ENCODE data around the gene OR2T4.

GRCh38 chr1:248372394-248372793 is 10.9 kb downstream of the OR2T4 start:
- no peak for TF ChIP-seq EZH2 (IDR thresholded peaks at IDR 0.05; ENCODE audit: low read depth)
- no peak for TF ChIP-seq CTCF (conservative IDR thresholded peaks at IDR 0.05)

Measured in PC-9 (cell line).